Right cardiac atrium (tissue), 5 donors: ENCODE measurements around the gene CMC2. TPM values are rescaled to one million over a fixed set of nuclear protein-coding genes. Genes with fewer than 3 reads are reported as not detected.

ENCODE experiments used
- ATAC-seq, 2 donors: fragments of 200-7000 bp; cut with Tn5 transposase; one replicate each; pipeline versions ENCODE4 v1.8.0 to v1.9.1; 2020; ENCODE audit warnings: moderate library complexity in 2 of 2, mild to moderate bottlenecking in 1 of 2
- DNase-seq, 3 donors: peaks; one replicate each; pipeline ENCODE4 v3.0.0-alpha.2; 2020
- H3K27ac ChIP-seq: one replicate; pipeline ENCODE4 v1.5.1; 2013; ENCODE audit warnings: mild to moderate bottlenecking, low read length, control low read depth, moderate library complexity
- H3K27me3 ChIP-seq: one replicate; pipeline ENCODE4 v1.6.1; 2013; ENCODE audit not compliant: control insufficient read depth, insufficient read depth
- H3K4me1 ChIP-seq: one replicate; pipeline ENCODE4 v1.6.1; 2013; ENCODE audit warnings: low read length; ENCODE audit not compliant: control insufficient read depth, insufficient read depth
- H3K4me3 ChIP-seq: one replicate; pipeline ENCODE4 v1.5.1; 2013; ENCODE audit warnings: low read length, control low read depth
- H3K9me3 ChIP-seq: one replicate; pipeline ENCODE4 v1.6.1; 2013; ENCODE audit warnings: low read length; ENCODE audit not compliant: control insufficient read depth
- WGBS: extraction: QIAGEN DNeasy Blood & Tissue Kit; methylation state at CpG from one replicate; pipeline ENCODE4 v1.1.7; 2013; 5-methylcytosine and 5-hydroxymethylcytosine counted together
- intact Hi-C, 4 donors: fragments of 100-400 bp; cut with DNase I; formaldehyde crosslinking; loops; one replicate each; pipeline versions ENCODE4 v1.11.0 to v1.14.0; 2022 to 2023
- long read RNA-seq, 4 donors: library from polyadenylated mRNA; unstranded; transcript quantifications; one replicate each; pipeline ENCODE4 v2.0.0, GENCODE V29; 2020 to 2021
- polyA plus RNA-seq: library from polyadenylated mRNA; stranded (reverse); fragments of 200-250 nt; gene quantifications from one replicate; pipeline ENCODE4 v1.2.3, GENCODE V29; 2013
- total RNA-seq, 4 donors: library from RNA; stranded (reverse); fragmentation: NEBNext Ultra II Directional; extraction: Animal tissue kit (Norgen Biotek cat#: 25700); gene quantifications; one replicate each; pipeline ENCODE4 v1.2.1, GENCODE V29; 2021
- donor health status: healthy with polysubstance abuse.
- donor health status: DM: no; HTN: yes; CAD: no.
- donor health status: DM: no; HTN: no; CAD: no.
- donor health status: DM: no; HTN: yes; CAD: no; lungs with severe emphysema.
- donor health status: DM: yes; HTN: yes; CAD: no.

CMC2 gene
- total RNA-seq (100 to 1,000 TPM; 117 to 127 (median 125) TPM), polyA plus RNA-seq (342 TPM)
- long read RNA-seq, donor 1, full-length matches to known transcripts, result 59 of 90 reads
- long read RNA-seq, donor 1, partial matches to known transcripts, result 0 of 90 reads
- long read RNA-seq, donor 1, other reads (novel, unspliced or antisense), result 31 of 90 reads
- long read RNA-seq, donor 2, full-length matches to known transcripts, result 38 of 58 reads
- long read RNA-seq, donor 2, partial matches to known transcripts, result 0 of 58 reads
- long read RNA-seq, donor 2, other reads (novel, unspliced or antisense), result 20 of 58 reads
- long read RNA-seq, donor 3, full-length matches to known transcripts, result 22 of 48 reads
- long read RNA-seq, donor 3, partial matches to known transcripts, result 1 of 48 reads
- long read RNA-seq, donor 3, other reads (novel, unspliced or antisense), result 25 of 48 reads
- long read RNA-seq, donor 4, full-length matches to known transcripts, result 34 of 48 reads
- long read RNA-seq, donor 4, partial matches to known transcripts, result 0 of 48 reads
- long read RNA-seq, donor 4, other reads (novel, unspliced or antisense), result 14 of 48 reads

DNA sequence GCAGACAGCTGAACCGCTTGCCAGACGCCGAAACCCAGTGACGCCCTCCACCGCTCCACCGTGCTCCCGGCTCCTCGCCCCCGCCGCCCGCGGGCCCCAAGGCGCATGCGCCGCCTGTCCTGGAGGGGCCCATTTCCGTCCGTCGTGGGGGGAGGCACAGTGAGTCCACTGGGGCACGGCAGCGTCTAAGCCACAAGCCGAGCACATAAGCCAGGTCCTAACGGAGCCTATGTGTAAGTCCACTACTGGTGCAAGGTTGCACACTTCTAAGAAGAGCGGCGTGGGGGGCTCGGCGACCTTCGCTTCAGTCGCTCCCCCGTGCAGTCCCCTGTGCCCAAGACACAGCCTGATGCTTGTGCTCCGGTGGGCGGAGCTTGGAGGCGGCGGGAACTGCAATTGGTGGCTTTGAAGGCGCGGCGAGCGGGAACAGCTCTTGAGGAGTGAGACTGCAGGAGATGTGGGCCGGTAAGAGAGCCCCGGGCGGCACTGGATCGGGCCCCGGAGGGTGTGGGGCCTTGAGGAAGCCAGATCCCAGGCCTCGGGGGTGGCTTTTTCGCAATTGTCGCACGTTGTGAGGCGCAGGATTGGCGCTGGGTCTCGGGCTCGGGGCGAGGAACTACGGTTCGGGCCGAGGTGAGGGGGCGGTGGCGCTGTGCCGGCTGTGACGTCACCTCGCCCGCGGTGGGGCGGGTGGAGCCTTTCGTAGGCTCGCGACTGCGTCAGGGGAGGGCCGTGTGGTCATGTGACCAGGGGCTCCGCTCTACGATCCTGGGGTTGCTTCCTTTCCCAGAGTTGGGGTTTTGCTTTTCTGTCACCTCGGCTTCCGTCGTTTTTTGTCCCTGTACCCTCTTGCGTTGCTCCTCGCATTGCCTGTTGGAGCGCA is at the start of gene CMC2, which contains the start of gene CENPN:
TSS of gene CMC2 (minus strand) at position 73 of the 883 bp plus-strand sequence. CDS start 9,491 bp downstream, outside the sequence.
TSS of gene CENPN (plus strand) at position 402 of the 883 bp plus-strand sequence. CDS start 4,726 bp downstream, outside the sequence.
- H3K27me3 ChIP-seq, result no peaks in the 10 kb centered on the region
- WGBS, result under 1% methylated on average over 75 of the region's 75 CpGs
- H3K9me3 ChIP-seq, result no peaks in the 10 kb centered on the region
- intact Hi-C loops, result no loop called here
- H3K4me1 ChIP-seq, result peaks cover 6% of the 10 kb centered on the region
- peak; percentile 97 for ATAC-seq
- peak within 1 kb of the TSS; percentile 63 for H3K4me3 ChIP-seq
- peak; percentile 99 to 100 (median 100) for DNase-seq
- H3K27ac ChIP-seq, result peak within 1 kb of the TSS; percentile 79

DNA sequence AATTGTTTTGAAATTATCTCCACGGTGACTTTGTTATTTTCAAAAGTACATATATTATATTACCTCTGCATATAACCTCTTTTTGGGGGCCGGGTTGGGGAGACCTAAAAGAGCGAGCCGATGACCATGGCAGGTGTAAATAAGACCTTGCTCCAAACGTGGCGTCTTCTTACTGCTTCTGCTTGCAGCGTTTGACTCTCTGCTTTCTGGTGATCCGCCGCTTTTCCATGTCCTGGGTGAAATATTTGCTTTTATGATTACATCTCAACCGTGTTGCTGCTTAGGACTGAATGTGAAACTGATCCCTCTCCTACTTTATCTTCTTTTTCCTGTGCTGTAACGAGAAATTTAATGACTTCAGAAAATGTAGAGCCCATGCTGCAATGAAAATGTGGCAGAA is 47.1 kb upstream of the CMC2 start:
- no peak for DNase-seq
- Histone ChIP-seq H3K9me3 (peaks cover 2% of the 10 kb centered on the region), H3K27me3 (no peaks in the 10 kb centered on the region), H3K27ac (no peak overlapping the region), H3K4me1 (no peaks in the 10 kb centered on the region), H3K4me3 (no peak overlapping the region)
- WGBS, result 83% methylated on average over 11 of the region's 11 CpGs
- intact Hi-C loops, result no loop called here
- ATAC-seq, result no peak

DNA sequence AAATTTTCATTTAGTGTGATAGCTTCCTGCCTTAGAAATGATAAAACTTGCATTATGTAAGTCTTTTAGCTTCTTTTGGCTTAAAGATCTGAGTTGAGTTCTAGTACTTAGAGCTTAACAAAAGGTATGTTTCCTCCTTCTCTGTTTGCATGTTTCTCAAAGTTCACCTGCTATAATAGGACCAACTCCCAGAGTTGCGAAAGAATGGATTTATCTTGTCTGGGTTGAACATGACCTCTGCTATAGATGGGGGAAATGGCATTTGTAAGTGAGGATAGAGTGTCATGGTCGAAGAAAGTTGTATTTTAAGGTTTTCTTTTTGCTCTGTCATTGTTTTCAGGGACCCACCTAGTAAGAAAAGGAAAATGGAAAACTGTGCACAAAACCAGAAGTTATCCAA is 36.1 kb upstream of the CMC2 start:
- Histone ChIP-seq H3K4me1 (no peaks in the 10 kb centered on the region), H3K27me3 (no peaks in the 10 kb centered on the region), H3K4me3 (no peak overlapping the region), H3K27ac (no peak overlapping the region), H3K9me3 (no peaks in the 10 kb centered on the region)
- intact Hi-C loops, result no loop called here
- 98% methylated on average over 2 of the region's 2 CpGs for WGBS
- ATAC-seq (no peak), DNase-seq (no peak)

DNA sequence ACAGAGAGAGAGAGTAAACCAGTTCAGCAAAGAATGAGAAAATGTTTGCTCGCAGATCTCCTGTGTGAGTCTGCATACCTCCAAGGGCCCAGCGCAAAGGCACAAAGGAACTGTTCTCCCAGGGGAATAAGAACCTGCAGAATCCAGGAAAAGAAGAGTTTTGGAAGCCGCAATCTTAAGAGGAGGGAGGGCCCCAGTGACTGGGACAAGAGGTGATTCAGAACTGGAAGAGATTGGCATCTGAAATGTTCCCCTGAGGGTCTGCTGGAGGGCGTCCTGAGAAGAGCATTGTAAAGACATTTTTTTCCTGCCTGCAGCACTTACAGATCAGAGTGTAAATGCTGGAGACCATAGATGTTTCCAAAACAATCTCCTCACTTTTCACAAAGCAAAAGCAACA is 35.0 kb upstream of the CMC2 start:
- Histone ChIP-seq H3K4me3 (no peak overlapping the region), H3K9me3 (no peaks in the 10 kb centered on the region), H3K27ac (no peak overlapping the region), H3K4me1 (peaks cover 2% of the 10 kb centered on the region), H3K27me3 (no peaks in the 10 kb centered on the region)
- no peak for ATAC-seq
- intact Hi-C loops, result no loop called here
- no peak for DNase-seq
- WGBS, result 84% methylated on average over 4 of the region's 4 CpGs

DNA sequence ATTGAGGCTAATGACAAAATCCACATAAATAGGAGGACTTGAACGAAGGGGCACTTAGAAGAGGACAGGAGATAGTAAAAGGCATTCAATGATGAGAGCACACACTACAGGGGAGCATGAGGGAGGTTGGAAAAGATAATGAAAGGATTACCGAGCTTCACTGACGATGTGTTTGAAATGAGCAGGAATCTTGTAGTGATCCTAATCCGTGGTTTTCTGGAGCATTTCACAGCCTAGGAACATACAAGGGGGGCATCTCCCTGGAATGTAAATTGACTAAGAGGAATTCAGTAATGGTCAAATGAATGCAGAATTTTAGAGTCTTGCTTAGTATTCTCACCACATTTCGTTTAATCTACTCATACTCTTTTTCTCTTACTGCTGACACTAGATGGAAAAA is 34.2 kb upstream of the CMC2 start:
- no peaks in the 10 kb centered on the region for H3K27me3 ChIP-seq
- H3K9me3 ChIP-seq, result no peaks in the 10 kb centered on the region
- no peak for DNase-seq
- no peak overlapping the region for H3K4me3 ChIP-seq
- 77% methylated on average over 5 of the region's 5 CpGs for WGBS
- no peak overlapping the region for H3K27ac ChIP-seq
- peaks cover 2% of the 10 kb centered on the region for H3K4me1 ChIP-seq
- intact Hi-C loops, result no loop called here
- no peak for ATAC-seq

DNA sequence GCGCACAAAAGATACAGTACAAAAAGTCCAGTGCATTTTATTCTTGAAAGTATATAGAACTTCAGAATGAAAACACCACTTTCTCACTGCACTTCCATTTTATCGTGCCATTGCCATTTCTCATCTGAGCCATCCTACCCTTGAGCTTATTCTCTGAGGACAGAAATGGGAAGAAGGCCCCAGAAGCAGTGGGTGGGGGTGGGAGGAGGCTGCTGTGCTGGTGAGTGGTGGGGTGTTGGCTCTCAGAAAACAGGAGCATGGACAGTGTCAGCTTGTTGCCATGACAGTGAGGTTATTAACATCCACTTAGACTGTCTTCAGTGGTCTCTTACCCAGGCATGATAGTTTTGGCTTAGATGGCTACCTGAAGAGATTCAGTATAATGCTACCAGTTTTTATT is 33.4 kb upstream of the CMC2 start:
- Histone ChIP-seq H3K9me3 (no peaks in the 10 kb centered on the region), H3K4me3 (no peak overlapping the region), H3K27ac (no peak overlapping the region), H3K4me1 (peaks cover 2% of the 10 kb centered on the region), H3K27me3 (no peaks in the 10 kb centered on the region)
- WGBS, result 92% methylated on average over 2 of the region's 2 CpGs
- ATAC-seq (no peak), DNase-seq (no peak)
- intact Hi-C loops, result no loop called here

DNA sequence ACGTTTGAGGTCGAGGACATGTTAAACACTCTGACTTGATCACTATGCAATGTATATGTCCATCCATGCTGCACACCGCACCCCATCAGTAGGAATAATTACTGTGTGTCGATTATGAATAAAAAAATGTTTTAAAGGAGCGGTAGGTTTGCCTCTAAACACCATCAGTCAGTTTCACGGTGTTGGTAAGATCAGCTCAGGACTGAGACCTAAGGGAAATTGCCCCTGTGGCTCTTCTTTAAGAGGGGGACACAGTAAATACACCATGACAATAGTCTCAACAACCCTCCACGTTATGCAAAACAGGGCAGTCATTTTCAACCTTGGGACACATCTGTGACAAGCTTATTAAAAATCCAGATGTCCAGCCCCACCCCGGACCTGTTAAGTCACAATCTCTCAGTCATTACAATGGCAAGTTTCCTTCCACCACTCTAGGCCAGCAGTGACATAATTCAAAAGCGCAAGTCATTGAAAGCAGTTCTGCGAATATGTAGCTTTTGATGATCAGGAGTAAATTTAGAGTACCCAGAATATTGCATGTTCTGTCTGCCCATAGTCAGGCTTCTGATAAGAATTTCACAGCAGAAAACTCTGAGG is 30.2 kb upstream of the CMC2 start:
- peak in 1 of 2 donors; percentile 37 for ATAC-seq
- Histone ChIP-seq H3K4me1 (peaks cover 2% of the 10 kb centered on the region), H3K4me3 (peak overlapping the region; percentile 95), H3K27ac (no peak overlapping the region), H3K9me3 (no peaks in the 10 kb centered on the region), H3K27me3 (no peaks in the 10 kb centered on the region)
- intact Hi-C loops, result no loop called here
- WGBS, result 25% methylated on average over 10 of the region's 10 CpGs
- DNase-seq, result no peak

DNA sequence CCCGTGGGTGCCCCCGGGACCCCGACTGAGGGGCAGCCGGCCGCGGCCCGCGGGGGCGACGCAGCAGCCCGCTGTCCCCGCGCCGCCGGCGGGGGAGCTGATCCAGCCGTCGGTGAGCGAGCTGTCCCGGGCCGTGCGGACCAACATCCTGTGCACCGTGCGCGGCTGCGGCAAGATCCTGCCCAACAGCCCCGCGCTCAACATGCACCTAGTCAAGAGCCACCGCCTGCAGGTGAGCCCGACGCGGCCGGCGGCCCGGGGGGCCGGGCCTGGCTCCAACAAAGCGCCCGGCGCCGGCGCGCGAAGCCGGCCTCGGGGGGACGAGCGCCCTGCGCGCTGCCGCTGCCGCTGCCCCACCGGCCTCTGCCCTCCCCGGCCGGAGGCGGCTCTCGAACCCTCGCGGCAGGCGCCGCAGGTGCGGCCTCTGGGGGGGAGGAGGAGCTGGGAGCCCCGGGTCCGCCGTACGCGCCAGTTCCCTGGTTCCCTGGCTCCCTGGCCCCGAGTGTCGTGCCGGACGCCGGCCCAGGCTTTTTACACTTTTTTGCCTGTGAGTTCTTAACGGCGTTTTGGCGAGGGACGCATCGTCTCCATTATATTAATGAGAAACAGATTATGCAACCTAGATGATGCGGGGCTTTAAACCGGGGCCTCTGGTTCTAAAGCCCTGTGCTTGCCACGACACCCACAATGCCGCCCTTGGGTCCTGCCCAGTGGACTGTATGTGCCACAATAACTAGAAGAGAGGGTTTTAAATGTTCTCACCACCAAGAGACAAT is 29.5 kb upstream of the CMC2 start:
- peaks cover 2% of the 10 kb centered on the region for H3K4me1 ChIP-seq
- H3K9me3 ChIP-seq, result no peaks in the 10 kb centered on the region
- H3K4me3 ChIP-seq, result peak overlapping the region; percentile 95
- WGBS, result under 1% methylated on average over 80 of the region's 80 CpGs
- ATAC-seq, result peak; percentile 43 to 47
- intact Hi-C loops, result no loop called here
- H3K27me3 ChIP-seq, result no peaks in the 10 kb centered on the region
- peak overlapping the region; percentile 86 for H3K27ac ChIP-seq
- DNase-seq, result peak; percentile 38 to 80 (median 70)

DNA sequence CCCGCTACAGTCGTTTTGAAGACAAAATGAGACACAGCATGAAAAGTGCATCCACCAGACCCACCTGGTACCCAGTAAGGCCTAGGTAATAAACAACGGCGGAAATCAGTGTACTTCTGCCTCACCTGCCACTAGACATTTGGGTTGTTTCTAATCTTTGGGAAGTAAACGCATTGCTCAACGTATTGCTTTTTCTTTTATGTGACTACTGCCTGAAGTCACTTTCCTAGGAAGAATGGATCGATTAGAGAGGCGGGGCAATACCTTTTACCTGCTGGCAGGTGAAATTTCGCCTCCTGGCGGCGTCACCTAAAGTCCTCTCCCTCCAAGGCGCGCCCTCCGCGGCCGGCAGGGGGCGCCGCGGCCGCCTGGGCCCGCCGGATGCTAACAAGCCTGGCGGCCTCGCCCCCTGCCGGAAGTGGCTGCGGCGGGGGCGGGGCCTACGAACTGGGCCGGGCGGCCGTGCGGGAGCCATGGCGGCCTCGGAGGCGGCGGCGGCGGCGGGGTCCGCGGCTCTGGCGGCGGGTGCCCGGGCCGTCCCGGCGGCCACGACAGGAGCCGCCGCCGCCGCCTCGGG is 28.8 kb upstream of the CMC2 start, which contains the start of gene ATMIN:
TSS of gene ATMIN (plus strand) at position 445 of the 577 bp plus-strand sequence. CDS start at position 474, 29 bp downstream.
- WGBS, result 5% methylated on average over 54 of the region's 54 CpGs
- H3K4me3 ChIP-seq, result peak within 1 kb of the TSS; percentile 95
- intact Hi-C loops, result no loop called here
- H3K9me3 ChIP-seq, result no peaks in the 10 kb centered on the region
- peak within 1 kb of the TSS; percentile 86 for H3K27ac ChIP-seq
- no peaks in the 10 kb centered on the region for H3K27me3 ChIP-seq
- ATAC-seq (peak; percentile 95 to 96), DNase-seq (peak; percentile 86 to 96 (median 95))
- peaks cover 2% of the 10 kb centered on the region for H3K4me1 ChIP-seq
